HepG2 (cell line): ENCODE data around the gene ALDH4A1. TPM values are rescaled to one million over a fixed set of nuclear protein-coding genes. Genes with fewer than 3 reads are reported as not detected.
A peak's percentile ranks its signal among the peaks of the same experiment; 100 is the strongest.

Experiments
- AHR ChIP-seq: IDR thresholded peaks from 2 replicates; pipeline ENCODE4 v1.6.1; 2018; ENCODE audit warnings: missing genetic modification reagents, missing compliant biosample characterization
- NAIF1 ChIP-seq: sonication (generic); formaldehyde crosslinking; IDR thresholded peaks from 2 replicates; pipeline ENCODE4 v1.5.0; 2020; ENCODE audit warnings: mild to moderate bottlenecking, missing genetic modification reagents, borderline replicate concordance
- NCOR1 ChIP-seq: fragments of 200-600 bp; sonication (generic); IDR thresholded peaks from 2 replicates; pipeline ENCODE4 v1.7.0; 2017; ENCODE audit warnings: antibody characterized with exemption, low read length, borderline replicate concordance
- POLR2AphosphoS5 ChIP-seq: IDR thresholded peaks from 2 replicates; pipeline ENCODE4 v1.6.1; 2012; ENCODE audit warnings: low read depth, low read length
- SATB2 ChIP-seq: sonication (generic); formaldehyde crosslinking; IDR thresholded peaks from 2 replicates; pipeline ENCODE4 v1.5.0; 2020; ENCODE audit warnings: missing genetic modification reagents
- SMAD3 ChIP-seq: sonication (generic); formaldehyde crosslinking; IDR thresholded peaks from 2 replicates; pipeline ENCODE4 v1.4.0; 2020; ENCODE audit warnings: missing genetic modification reagents
- SMAD9 ChIP-seq: sonication (generic); formaldehyde crosslinking; IDR thresholded peaks from 2 replicates; pipeline ENCODE4 v1.5.1; 2020; ENCODE audit warnings: mild to moderate bottlenecking, missing genetic modification reagents
- TBL1XR1 ChIP-seq: fragments of 150-350 bp; IDR thresholded peaks from 2 replicates; pipeline ENCODE4 v1.6.1; 2014; ENCODE audit warnings: borderline replicate concordance, low read length; ENCODE audit not compliant: partially characterized antibody
- TGIF2 ChIP-seq: IDR thresholded peaks from 2 replicates; pipeline ENCODE4 v1.6.1; 2016; ENCODE audit warnings: control low read depth, missing compliant biosample characterization
- ZFP62 ChIP-seq: sonication (generic); formaldehyde crosslinking; IDR thresholded peaks from 2 replicates; pipeline ENCODE4 v1.4.0; 2020; ENCODE audit warnings: missing genetic modification reagents
- ZFYVE20 ChIP-seq: sonication (generic); formaldehyde crosslinking; IDR thresholded peaks from 2 replicates; pipeline ENCODE4 v1.8.0; 2023; ENCODE audit warnings: low read depth, mild to moderate bottlenecking, moderate library complexity, missing genetic modification reagents, borderline replicate concordance
- ZNF468 ChIP-seq: sonication (generic); formaldehyde crosslinking; IDR thresholded peaks from 2 replicates; pipeline ENCODE4 v1.8.0; 2022; ENCODE audit warnings: mild to moderate bottlenecking, moderate library complexity, missing genetic modification reagents
- ZNF749 ChIP-seq: sonication (generic); formaldehyde crosslinking; IDR thresholded peaks from 2 replicates; pipeline ENCODE4 v1.8.0; 2022; ENCODE audit warnings: mild to moderate bottlenecking, missing genetic modification reagents, moderate library complexity, borderline replicate concordance
- ZNF761 ChIP-seq: sonication (generic); formaldehyde crosslinking; conservative IDR thresholded peaks from 2 replicates; pipeline ENCODE4 v1.4.0; 2020; ENCODE audit warnings: mild to moderate bottlenecking, missing genetic modification reagents
- ZSCAN12 ChIP-seq: sonication (generic); formaldehyde crosslinking; IDR thresholded peaks from 2 replicates; pipeline ENCODE4 v1.9.0; 2021; ENCODE audit warnings: mild to moderate bottlenecking, missing genetic modification reagents
- polyA plus RNA-seq, 8 experiments: library from polyadenylated mRNA; depleted of rRNA in 3 of 8; stranded (reverse) in 7 of 8; unstranded in 1 of 8; fragments of >200 nt; fragmentation: Illumina TruSeq in 4 of 8; extraction: Trizol in 4 of 8; gene quantifications; 2 replicates each; pipeline versions ENCODE4 v1.2.1 to v1.2.3, GENCODE V29; 2011 to 2016; ENCODE audit warnings: low read depth in 4 of 8, missing spikeins in 1 of 8, mixed read lengths in 1 of 8; ENCODE audit not compliant: insufficient read depth in 1 of 8
- total RNA-seq, 5 experiments: library from RNA; depleted of rRNA; stranded (reverse); fragments of >200 nt; fragmentation: Illumina TruSeq; extraction: Trizol; gene quantifications; 2 replicates each; pipeline ENCODE4 v1.2.3, GENCODE V29; 2016; ENCODE audit warnings: low read depth in 1 of 5
- TF ChIP-seq, protein P1 (sequence below): sonication (generic); formaldehyde crosslinking; IDR thresholded peaks from 2 replicates; pipeline ENCODE4 v1.4.0; 2020; ENCODE audit warnings: missing genetic modification reagents
- TF ChIP-seq, protein P2 (sequence below): sonication (generic); formaldehyde crosslinking; IDR thresholded peaks from 2 replicates; pipeline ENCODE4 v1.4.0; 2020; ENCODE audit warnings: missing genetic modification reagents
- TF ChIP-seq, protein P3 (sequence below): IDR thresholded peaks from 2 replicates; pipeline ENCODE4 v1.6.1; 2012; ENCODE audit warnings: low read length, improper control_type of control experiment
- TF ChIP-seq, protein P4 (sequence below): fragments of 450-650 bp; IDR thresholded peaks from 2 replicates; pipeline ENCODE4 v1.6.1; 2016
- TF ChIP-seq, protein P5 (sequence below): IDR thresholded peaks from 2 replicates; pipeline ENCODE4 v1.6.1; 2016; ENCODE audit warnings: missing compliant biosample characterization, missing genetic modification reagents, borderline replicate concordance

Gene ALDH4A1
- total and polyA plus RNA-seq, 2 of the 13 experiments (the other 11 are each of a cell fraction or from before 2014, with no cell fraction given) = 76.4 to 240 TPM

DNA sequence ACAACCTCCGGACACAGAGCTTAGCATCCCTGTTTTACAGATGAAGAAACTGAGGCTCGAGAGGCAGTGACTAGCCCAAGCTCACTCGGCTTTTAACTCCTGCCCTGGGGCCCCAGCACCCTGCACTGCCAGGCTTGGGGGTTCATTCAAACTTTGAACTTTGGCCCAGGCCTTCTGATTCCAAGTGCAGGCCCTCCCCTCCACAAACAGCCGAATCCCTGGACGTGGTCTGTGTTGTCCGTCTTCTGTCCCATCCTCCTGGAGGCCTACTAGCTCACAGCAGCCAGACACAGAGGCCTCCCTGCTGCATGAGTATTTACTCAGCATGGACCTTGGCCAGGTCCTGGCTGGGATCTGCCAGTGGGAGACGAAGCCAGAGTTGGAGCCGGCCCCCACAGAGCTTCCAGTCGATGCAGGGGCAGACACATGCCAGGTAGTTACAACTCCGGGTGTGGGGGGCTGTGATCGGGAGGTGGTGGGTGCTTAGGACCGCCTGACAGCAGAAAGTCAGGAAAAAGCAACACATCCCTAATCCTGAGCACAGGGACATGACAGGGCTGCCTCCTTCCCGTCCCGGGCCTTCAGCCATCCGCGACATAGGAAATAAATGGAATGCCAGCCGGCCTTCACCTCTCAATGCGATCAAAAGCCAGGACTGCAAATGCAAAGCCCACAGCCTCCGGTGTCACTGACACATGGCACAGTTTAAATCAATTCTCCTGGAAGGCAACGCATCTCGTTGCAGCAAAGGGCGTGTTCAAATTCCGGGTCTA, 46.7 kb upstream of the ALDH4A1 start (continued):
- peak; percentile 69; the same call in 1 of the 2 replicates for TF ChIP-seq ZSCAN12 (CRISPR knock-in tag)
- TF ChIP-seq SATB2 (CRISPR knock-in tag) = peak; percentile 77; the same call in 1 of the 2 replicates
- TF ChIP-seq, protein P1, sequence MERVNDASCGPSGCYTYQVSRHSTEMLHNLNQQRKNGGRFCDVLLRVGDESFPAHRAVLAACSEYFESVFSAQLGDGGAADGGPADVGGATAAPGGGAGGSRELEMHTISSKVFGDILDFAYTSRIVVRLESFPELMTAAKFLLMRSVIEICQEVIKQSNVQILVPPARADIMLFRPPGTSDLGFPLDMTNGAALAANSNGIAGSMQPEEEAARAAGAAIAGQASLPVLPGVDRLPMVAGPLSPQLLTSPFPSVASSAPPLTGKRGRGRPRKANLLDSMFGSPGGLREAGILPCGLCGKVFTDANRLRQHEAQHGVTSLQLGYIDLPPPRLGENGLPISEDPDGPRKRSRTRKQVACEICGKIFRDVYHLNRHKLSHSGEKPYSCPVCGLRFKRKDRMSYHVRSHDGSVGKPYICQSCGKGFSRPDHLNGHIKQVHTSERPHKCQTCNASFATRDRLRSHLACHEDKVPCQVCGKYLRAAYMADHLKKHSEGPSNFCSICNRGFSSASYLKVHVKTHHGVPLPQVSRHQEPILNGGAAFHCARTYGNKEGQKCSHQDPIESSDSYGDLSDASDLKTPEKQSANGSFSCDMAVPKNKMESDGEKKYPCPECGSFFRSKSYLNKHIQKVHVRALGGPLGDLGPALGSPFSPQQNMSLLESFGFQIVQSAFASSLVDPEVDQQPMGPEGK = peak; percentile 89
- TF ChIP-seq ZNF468 = 0 out of 2 replicates have a peak, but pooled peaks have one; percentile 6
- peak; percentile 47; the same call in 1 of the 2 replicates for TF ChIP-seq ZFP62 (CRISPR knock-in tag)
- TF ChIP-seq ZNF761 (CRISPR knock-in tag) = peak; percentile 89
- no peak; the same call in 1 of the 2 replicates for TF ChIP-seq NAIF1 (CRISPR knock-in tag)
- peak; percentile 8 for TF ChIP-seq TBL1XR1
- TF ChIP-seq, protein P2, sequence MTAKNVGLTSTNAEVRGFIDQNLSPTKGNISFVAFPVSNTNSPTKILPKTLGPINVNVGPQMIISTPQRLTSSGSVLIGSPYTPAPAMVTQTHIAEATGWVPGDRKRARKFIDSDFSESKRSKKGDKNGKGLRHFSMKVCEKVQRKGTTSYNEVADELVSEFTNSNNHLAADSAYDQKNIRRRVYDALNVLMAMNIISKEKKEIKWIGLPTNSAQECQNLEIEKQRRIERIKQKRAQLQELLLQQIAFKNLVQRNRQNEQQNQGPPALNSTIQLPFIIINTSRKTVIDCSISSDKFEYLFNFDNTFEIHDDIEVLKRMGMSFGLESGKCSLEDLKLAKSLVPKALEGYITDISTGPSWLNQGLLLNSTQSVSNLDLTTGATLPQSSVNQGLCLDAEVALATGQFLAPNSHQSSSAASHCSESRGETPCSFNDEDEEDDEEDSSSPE (CRISPR knock-in tag) = peak; percentile 64; the same call in 1 of the 2 replicates
- TF ChIP-seq ZFYVE20 (CRISPR knock-in tag) = no peak
- TF ChIP-seq, protein P3, sequence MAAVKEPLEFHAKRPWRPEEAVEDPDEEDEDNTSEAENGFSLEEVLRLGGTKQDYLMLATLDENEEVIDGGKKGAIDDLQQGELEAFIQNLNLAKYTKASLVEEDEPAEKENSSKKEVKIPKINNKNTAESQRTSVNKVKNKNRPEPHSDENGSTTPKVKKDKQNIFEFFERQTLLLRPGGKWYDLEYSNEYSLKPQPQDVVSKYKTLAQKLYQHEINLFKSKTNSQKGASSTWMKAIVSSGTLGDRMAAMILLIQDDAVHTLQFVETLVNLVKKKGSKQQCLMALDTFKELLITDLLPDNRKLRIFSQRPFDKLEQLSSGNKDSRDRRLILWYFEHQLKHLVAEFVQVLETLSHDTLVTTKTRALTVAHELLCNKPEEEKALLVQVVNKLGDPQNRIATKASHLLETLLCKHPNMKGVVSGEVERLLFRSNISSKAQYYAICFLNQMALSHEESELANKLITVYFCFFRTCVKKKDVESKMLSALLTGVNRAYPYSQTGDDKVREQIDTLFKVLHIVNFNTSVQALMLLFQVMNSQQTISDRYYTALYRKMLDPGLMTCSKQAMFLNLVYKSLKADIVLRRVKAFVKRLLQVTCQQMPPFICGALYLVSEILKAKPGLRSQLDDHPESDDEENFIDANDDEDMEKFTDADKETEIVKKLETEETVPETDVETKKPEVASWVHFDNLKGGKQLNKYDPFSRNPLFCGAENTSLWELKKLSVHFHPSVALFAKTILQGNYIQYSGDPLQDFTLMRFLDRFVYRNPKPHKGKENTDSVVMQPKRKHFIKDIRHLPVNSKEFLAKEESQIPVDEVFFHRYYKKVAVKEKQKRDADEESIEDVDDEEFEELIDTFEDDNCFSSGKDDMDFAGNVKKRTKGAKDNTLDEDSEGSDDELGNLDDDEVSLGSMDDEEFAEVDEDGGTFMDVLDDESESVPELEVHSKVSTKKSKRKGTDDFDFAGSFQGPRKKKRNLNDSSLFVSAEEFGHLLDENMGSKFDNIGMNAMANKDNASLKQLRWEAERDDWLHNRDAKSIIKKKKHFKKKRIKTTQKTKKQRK = no peak
- TF ChIP-seq NCOR1 = peak; percentile 76
- TF ChIP-seq, protein P4, sequence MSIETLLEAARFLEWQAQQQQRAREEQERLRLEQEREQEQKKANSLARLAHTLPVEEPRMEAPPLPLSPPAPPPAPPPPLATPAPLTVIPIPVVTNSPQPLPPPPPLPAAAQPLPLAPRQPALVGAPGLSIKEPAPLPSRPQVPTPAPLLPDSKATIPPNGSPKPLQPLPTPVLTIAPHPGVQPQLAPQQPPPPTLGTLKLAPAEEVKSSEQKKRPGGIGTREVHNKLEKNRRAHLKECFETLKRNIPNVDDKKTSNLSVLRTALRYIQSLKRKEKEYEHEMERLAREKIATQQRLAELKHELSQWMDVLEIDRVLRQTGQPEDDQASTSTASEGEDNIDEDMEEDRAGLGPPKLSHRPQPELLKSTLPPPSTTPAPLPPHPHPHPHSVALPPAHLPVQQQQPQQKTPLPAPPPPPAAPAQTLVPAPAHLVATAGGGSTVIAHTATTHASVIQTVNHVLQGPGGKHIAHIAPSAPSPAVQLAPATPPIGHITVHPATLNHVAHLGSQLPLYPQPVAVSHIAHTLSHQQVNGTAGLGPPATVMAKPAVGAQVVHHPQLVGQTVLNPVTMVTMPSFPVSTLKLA = no peak
- TF ChIP-seq SMAD3 (CRISPR knock-in tag) = peak; percentile 81
- TF ChIP-seq TGIF2 = peak; percentile 79; the same call in 1 of the 2 replicates
- no peak; the same call in 1 of the 2 replicates for TF ChIP-seq AHR (CRISPR knock-in tag)
- peak; percentile 82 for TF ChIP-seq POLR2AphosphoS5
- TF ChIP-seq ZNF749 = peak; percentile 35; the same call in 1 of the 2 replicates
- TF ChIP-seq, protein P5, sequence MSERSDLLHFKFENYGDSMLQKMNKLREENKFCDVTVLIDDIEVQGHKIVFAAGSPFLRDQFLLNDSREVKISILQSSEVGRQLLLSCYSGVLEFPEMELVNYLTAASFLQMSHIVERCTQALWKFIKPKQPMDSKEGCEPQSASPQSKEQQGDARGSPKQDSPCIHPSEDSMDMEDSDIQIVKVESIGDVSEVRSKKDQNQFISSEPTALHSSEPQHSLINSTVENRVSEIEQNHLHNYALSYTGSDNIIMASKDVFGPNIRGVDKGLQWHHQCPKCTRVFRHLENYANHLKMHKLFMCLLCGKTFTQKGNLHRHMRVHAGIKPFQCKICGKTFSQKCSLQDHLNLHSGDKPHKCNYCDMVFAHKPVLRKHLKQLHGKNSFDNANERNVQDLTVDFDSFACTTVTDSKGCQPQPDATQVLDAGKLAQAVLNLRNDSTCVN (CRISPR knock-in tag) = peak; percentile 43; the same call in 1 of the 2 replicates
- no peak for TF ChIP-seq SMAD9 (CRISPR knock-in tag)
